Measurements from ENCODE around the gene HDAC7. TPM values are rescaled to one million over a fixed set of nuclear protein-coding genes. Genes with fewer than 3 reads are reported as not detected.
"Not testable (repeated sequence)": the region's sequence is repeated elsewhere in the genome, so short reads cannot be mapped to it uniquely, and the experiment has no call there.

Gene HDAC7
- total and polyA plus RNA-seq, 2 experiments from 2014 or later, result 19.0 to 41.2 TPM

DNA sequence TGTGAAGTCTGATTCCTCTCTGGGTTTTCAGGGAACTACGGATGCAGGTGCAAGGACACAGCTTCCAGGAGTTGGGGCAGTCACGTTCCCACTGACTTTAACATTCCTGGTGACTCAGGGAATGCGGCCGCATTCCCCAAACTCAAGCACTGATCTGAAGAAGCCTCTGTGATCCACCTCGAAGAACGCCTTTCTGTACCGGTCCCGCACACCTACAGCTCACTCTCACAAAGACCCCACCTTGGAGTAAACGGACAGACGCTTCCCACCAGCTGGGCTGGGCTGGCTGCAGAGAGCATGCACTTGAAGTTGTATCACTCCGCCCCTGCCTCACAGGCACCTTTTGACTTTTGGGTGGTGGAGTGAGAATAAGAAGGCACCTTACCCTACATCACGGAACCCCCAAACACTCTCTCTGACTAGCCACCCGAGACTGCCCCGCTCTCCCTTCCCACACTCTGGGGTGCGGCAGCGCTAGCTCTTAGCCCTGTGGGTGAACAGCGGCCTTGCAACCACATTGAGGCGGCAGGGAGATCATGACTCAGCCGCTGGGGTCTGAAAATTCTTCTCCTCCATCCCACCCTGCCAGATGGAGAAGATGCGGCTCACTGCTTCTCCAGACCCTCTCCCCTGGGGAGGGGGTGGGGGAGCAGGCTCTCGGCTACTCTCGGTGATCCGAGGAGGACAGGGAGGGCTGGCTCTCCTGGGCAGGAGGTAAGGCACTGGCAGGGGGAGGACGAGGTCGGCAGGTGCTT, 23.7 kb upstream of the HDAC7 start:
- no peak overlapping the region for H3K4me3 ChIP-seq
- no peak overlapping the region for H2AFZ ChIP-seq
- no peak overlapping the region for H3K27ac ChIP-seq
- no peaks in the 10 kb centered on the region for H3K36me3 ChIP-seq (replicated peaks; ENCODE audit: insufficient read depth, low read depth)
- peaks cover 3% of the 10 kb centered on the region for H3K27me3 ChIP-seq
- H4K20me1 ChIP-seq (ENCODE audit: insufficient read depth, poor library complexity, severe bottlenecking), result no peaks in the 10 kb centered on the region
- TF ChIP-seq EZH2 (IDR thresholded peaks at IDR 0.05; ENCODE audit: borderline replicate concordance) (no peak), EZH2phosphoT487 (IDR thresholded peaks at IDR 0.05; ENCODE audit: low read depth, severe bottlenecking, unreplicated experiment) (no peak)
- H3K4me1 ChIP-seq (ENCODE audit: insufficient read depth), result peaks cover 7% of the 10 kb centered on the region
- no peaks in the 10 kb centered on the region for H3K9me3 ChIP-seq (ENCODE audit: low read depth)
- WGBS (ENCODE audit: low lambda C conversion rate, missing lambda C conversion rate), result 87% methylated on average over 22 of the region's 25 CpGs
- no peak for DNase-seq (ENCODE audit: low spot score)
- no peaks in the 10 kb centered on the region for H3K9me2 ChIP-seq (replicated peaks; ENCODE audit: insufficient read depth)
- H3K4me2 ChIP-seq, result no peak overlapping the region
- no peaks in the 10 kb centered on the region for H3K79me2 ChIP-seq

DNA sequence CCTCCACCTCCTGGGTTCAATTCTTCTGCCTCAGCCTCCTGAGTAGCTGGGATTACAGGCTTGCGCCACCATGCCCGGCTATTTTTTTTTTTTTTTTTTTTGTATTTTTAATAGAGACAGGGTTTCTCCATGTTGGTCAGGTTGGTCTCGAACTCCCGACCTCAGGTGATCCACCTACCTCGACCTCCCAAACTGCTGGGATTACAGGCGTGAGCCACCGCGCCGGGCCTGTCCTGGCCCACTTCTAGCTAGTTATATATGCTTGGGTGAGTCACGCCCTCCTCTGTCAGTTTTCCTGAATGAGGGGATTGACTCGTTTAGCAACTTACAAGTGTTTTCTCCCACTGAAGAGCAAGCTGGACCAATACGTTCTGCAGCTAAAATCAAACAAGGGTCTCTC, 22.8 kb upstream of the HDAC7 start:
- H4K20me1 ChIP-seq (ENCODE audit: insufficient read depth, poor library complexity, severe bottlenecking); H3K27ac ChIP-seq; H3K36me3 ChIP-seq (replicated peaks; ENCODE audit: insufficient read depth, low read depth); H3K4me2 ChIP-seq; H3K27me3 ChIP-seq; H3K9me3 ChIP-seq (ENCODE audit: low read depth); DNase-seq (ENCODE audit: low spot score); H3K9me2 ChIP-seq (replicated peaks; ENCODE audit: insufficient read depth); H3K4me3 ChIP-seq; H2AFZ ChIP-seq; H3K4me1 ChIP-seq (ENCODE audit: insufficient read depth); H3K79me2 ChIP-seq: not testable (repeated sequence)
- 90% methylated on average over 11 of the region's 12 CpGs for WGBS (ENCODE audit: low lambda C conversion rate, missing lambda C conversion rate)

DNA sequence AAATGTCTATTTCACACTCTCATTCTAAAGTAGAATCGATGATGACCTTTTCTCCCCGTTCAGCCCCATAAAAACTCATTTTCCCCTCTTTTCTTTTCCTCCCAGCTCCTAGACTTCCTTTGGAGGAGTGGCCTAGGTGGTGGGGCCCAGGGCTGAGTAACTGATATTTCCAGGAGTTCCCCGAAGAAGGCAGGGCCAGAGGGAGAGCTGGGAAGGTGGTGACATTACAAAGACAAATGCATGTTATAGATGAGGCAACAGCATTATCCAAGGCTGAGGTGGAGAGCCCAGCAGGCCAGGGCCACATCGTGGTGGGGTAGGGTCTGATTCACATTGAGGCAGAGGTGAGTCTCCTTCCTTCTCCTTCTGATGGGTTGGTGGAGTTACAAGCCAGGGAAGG, 22.2 kb upstream of the HDAC7 start:
- H3K4me2 ChIP-seq, result no peak overlapping the region
- no peaks in the 10 kb centered on the region for H3K79me2 ChIP-seq
- no peaks in the 10 kb centered on the region for H3K9me3 ChIP-seq (ENCODE audit: low read depth)
- no peak overlapping the region for H2AFZ ChIP-seq
- no peaks in the 10 kb centered on the region for H4K20me1 ChIP-seq (ENCODE audit: insufficient read depth, poor library complexity, severe bottlenecking)
- DNase-seq (ENCODE audit: low spot score), result peak; percentile 56
- H3K36me3 ChIP-seq (replicated peaks; ENCODE audit: insufficient read depth, low read depth), result no peaks in the 10 kb centered on the region
- H3K27me3 ChIP-seq, result peaks cover 3% of the 10 kb centered on the region
- H3K4me1 ChIP-seq (ENCODE audit: insufficient read depth), result peaks cover 7% of the 10 kb centered on the region
- WGBS (ENCODE audit: low lambda C conversion rate, missing lambda C conversion rate), result 46% methylated on average over 4 of the region's 4 CpGs
- no peak overlapping the region for H3K4me3 ChIP-seq
- H3K27ac ChIP-seq, result peak overlapping the region; percentile 49
- no peaks in the 10 kb centered on the region for H3K9me2 ChIP-seq (replicated peaks; ENCODE audit: insufficient read depth)
- TF ChIP-seq EZH2phosphoT487 (IDR thresholded peaks at IDR 0.05; ENCODE audit: low read depth, severe bottlenecking, unreplicated experiment) (no peak), EZH2 (IDR thresholded peaks at IDR 0.05; ENCODE audit: borderline replicate concordance) (no peak)
- TF ChIP-seq, protein P1, sequence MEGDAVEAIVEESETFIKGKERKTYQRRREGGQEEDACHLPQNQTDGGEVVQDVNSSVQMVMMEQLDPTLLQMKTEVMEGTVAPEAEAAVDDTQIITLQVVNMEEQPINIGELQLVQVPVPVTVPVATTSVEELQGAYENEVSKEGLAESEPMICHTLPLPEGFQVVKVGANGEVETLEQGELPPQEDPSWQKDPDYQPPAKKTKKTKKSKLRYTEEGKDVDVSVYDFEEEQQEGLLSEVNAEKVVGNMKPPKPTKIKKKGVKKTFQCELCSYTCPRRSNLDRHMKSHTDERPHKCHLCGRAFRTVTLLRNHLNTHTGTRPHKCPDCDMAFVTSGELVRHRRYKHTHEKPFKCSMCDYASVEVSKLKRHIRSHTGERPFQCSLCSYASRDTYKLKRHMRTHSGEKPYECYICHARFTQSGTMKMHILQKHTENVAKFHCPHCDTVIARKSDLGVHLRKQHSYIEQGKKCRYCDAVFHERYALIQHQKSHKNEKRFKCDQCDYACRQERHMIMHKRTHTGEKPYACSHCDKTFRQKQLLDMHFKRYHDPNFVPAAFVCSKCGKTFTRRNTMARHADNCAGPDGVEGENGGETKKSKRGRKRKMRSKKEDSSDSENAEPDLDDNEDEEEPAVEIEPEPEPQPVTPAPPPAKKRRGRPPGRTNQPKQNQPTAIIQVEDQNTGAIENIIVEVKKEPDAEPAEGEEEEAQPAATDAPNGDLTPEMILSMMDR (IDR thresholded peaks at IDR 0.05; ENCODE audit: poor library complexity), result no peak

GRCh38 chr12:47841501-47841900, 21.8 kb upstream of the HDAC7 start:
- no peak overlapping the region for H3K4me2 ChIP-seq
- H2AFZ ChIP-seq, result no peak overlapping the region
- H3K79me2 ChIP-seq, result no peaks in the 10 kb centered on the region
- H3K27me3 ChIP-seq, result peaks cover 3% of the 10 kb centered on the region
- H3K9me3 ChIP-seq (ENCODE audit: low read depth), result no peaks in the 10 kb centered on the region
- 43% methylated on average over 2 of the region's 2 CpGs for WGBS (ENCODE audit: low lambda C conversion rate, missing lambda C conversion rate)
- TF ChIP-seq EZH2 (IDR thresholded peaks at IDR 0.05; ENCODE audit: borderline replicate concordance) (no peak), EZH2phosphoT487 (IDR thresholded peaks at IDR 0.05; ENCODE audit: low read depth, severe bottlenecking, unreplicated experiment) (no peak)
- TF ChIP-seq, protein P1 (IDR thresholded peaks at IDR 0.05; ENCODE audit: poor library complexity), result no peak
- no peak for DNase-seq (ENCODE audit: low spot score)
- peaks cover 7% of the 10 kb centered on the region for H3K4me1 ChIP-seq (ENCODE audit: insufficient read depth)
- no peaks in the 10 kb centered on the region for H3K36me3 ChIP-seq (replicated peaks; ENCODE audit: insufficient read depth, low read depth)
- no peaks in the 10 kb centered on the region for H4K20me1 ChIP-seq (ENCODE audit: insufficient read depth, poor library complexity, severe bottlenecking)
- H3K27ac ChIP-seq, result peak overlapping the region; percentile 49
- no peaks in the 10 kb centered on the region for H3K9me2 ChIP-seq (replicated peaks; ENCODE audit: insufficient read depth)
- H3K4me3 ChIP-seq, result no peak overlapping the region

Data from hepatocyte (in vitro differentiated cells).